Esophagus squamous epithelium (tissue), 5 donors: Measurements from ENCODE around the gene FRMD1. TPM values are rescaled to one million over a fixed set of nuclear protein-coding genes. Genes with fewer than 3 reads are reported as not detected.

Experiments
- DNase-seq: peaks from one replicate; lab custom pipeline; 2025; lab: John Stamatoyannopoulos, UW
- H3K27ac ChIP-seq, 4 donors: fragments of 200-600 bp; sonication (generic); one replicate each; pipeline ENCODE4 v1.5.1; 2016 to 2019; ENCODE audit warnings: mild to moderate bottlenecking in 1 of 4
- H3K27me3 ChIP-seq, 4 donors: fragments of 200-600 bp; sonication (generic); 1 replicate in 3 of 4; 2 replicates in 1 of 4; pipeline versions ENCODE4 v1.5.1 to v1.6.0; 2017 to 2021; ENCODE audit warnings: antibody characterized with exemption in 1 of 4
- H3K36me3 ChIP-seq, 3 donors: fragments of 200-600 bp; sonication (generic); one replicate each; pipeline ENCODE4 v1.5.1; 2016 to 2019
- H3K4me1 ChIP-seq, 3 donors: fragments of 200-600 bp; sonication (generic); one replicate each; pipeline ENCODE4 v1.5.1; 2017 to 2019
- H3K4me3 ChIP-seq, 4 donors: fragments of 200-600 bp; sonication (generic); 1 replicate in 3 of 4; 2 replicates in 1 of 4; pipeline ENCODE4 v1.5.1; 2016 to 2019; ENCODE audit warnings: mild to moderate bottlenecking in 2 of 4, moderate library complexity in 1 of 4
- H3K9me3 ChIP-seq, 3 donors: fragments of 200-600 bp; sonication (generic); one replicate each; pipeline ENCODE4 v1.5.1; 2016 to 2019
- CTCF ChIP-seq, 6 experiments: fragments of 450-650 bp in 4 of 6; fragments of 200-600 bp in 2 of 6; sonication (generic) in 2 of 6; IDR thresholded peaks; one replicate each; pipeline ENCODE4 v1.5.1; 2016 to 2019; ENCODE audit warnings: antibody characterized with exemption in 6 of 6, mild to moderate bottlenecking in 4 of 6, moderate library complexity in 4 of 6
- POLR2A ChIP-seq, 4 donors: fragments of 450-650 bp; IDR thresholded peaks; one replicate each; pipeline ENCODE4 v1.6.1; 2017; ENCODE audit warnings: antibody characterized with exemption in 4 of 4, mild to moderate bottlenecking in 4 of 4, moderate library complexity in 3 of 4
- WGBS, 2 donors: methylation state at CpG; one replicate each; pipeline ENCODE4 v1.1.5; 2018; 5-methylcytosine and 5-hydroxymethylcytosine counted together
- intact Hi-C: fragments of 100-400 bp; cut with DNase I; formaldehyde crosslinking; loops from one replicate; pipeline ENCODE4 v1.15.0; 2022
- total RNA-seq, 4 donors: library from RNA; depleted of rRNA; stranded (reverse); fragments of >200 nt; gene quantifications; one replicate each; pipeline ENCODE4 v1.1.0, GENCODE V29; 2016
- donor health status: DM: yes; HTN: yes; CAD: no.

FRMD1 gene
- total RNA-seq, 4 donors from 2014 or later, result 0.13 to 0.19 TPM; not detected in 2

DNA sequence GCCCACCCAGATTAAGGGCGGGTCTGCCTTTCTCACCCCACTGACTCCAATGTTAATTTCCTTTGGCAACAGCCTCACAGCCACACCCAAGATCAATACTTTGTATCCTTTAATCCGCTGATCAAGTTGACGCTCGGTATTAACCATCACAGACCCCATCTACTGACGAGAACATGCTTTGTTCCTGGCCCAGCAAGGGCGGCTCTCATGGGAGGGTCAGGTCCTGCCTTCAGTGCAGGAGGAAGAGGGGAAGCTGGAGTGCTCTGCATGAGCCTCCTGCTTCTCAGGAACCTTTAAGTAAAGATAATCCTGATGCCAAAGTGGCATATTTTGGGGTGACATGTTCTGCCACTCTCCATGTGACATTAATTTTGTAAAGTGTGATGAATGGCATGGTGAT is 73.2 kb downstream of the FRMD1 start:
- Histone ChIP-seq H3K27me3 (peaks cover 0 to 6% (median 0%) of the 10 kb centered on the region in 4 donors), H3K9me3 (peaks cover 0 to 5% (median 3%) of the 10 kb centered on the region in 3 donors), H3K4me1 (peaks cover 0 to 12% (median 5%) of the 10 kb centered on the region in 3 donors), H3K27ac (no peak overlapping the region), H3K4me3 (no peak overlapping the region), H3K36me3 (no peaks in the 10 kb centered on the region)
- no peak for TF ChIP-seq POLR2A (IDR thresholded peaks at IDR 0.05)
- TF ChIP-seq CTCF (IDR thresholded peaks at IDR 0.05), result no peak
- 68 to 91% methylated on average over 5 to 6 of the region's 6 CpGs for WGBS, 2 donors
- intact Hi-C loops, result no loop called here
- no peak for DNase-seq

DNA sequence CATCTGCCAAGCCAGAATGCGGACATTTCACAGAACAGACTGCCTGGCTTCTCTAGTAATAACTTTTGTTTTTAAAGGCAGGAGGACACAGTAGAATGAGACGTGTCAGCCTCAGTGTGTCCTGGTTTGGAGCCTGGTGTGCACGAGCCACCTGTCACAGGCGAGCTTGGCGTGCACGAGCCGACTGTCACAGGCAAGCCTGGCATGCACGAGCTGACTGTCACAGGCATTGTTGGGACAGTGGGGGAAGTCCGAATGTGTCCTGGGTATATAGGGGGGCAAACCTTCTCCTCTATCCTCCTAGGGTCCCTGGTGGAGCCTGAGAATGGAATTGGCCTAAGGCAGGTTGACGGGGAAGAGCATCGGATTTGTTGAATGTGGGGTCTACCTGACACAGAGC is 74.1 kb downstream of the FRMD1 start:
- intact Hi-C loops, result no loop called here
- TF ChIP-seq POLR2A (IDR thresholded peaks at IDR 0.05) (no peak), CTCF (IDR thresholded peaks at IDR 0.05) (no peak)
- 90 to 92% methylated on average over 5 to 11 of the region's 11 CpGs for WGBS, 2 donors

GRCh38 chr6:168004023-168004422 is 75.0 kb downstream of the FRMD1 start:
- Histone ChIP-seq H3K27me3 (peaks cover 0 to 12% (median 0%) of the 10 kb centered on the region in 4 donors), H3K9me3 (no peaks in the 10 kb centered on the region), H3K27ac (no peak overlapping the region), H3K4me1 (peaks cover 0 to 12% (median 5%) of the 10 kb centered on the region in 3 donors), H3K36me3 (no peaks in the 10 kb centered on the region), H3K4me3 (no peak overlapping the region)
- DNase-seq, result no peak
- intact Hi-C loops, result no loop called here
- 76 to 79% methylated on average over 6 to 7 of the region's 7 CpGs for WGBS, 2 donors
- no peak for TF ChIP-seq POLR2A (IDR thresholded peaks at IDR 0.05)
- TF ChIP-seq CTCF (IDR thresholded peaks at IDR 0.05), result no peak

More for the DNA sequence above, 74.1 kb downstream of the FRMD1 start:
- H3K9me3 ChIP-seq, result no peaks in the 10 kb centered on the region
- peaks cover 0 to 6% (median 0%) of the 10 kb centered on the region in 4 donors for H3K27me3 ChIP-seq
- no peak overlapping the region for H3K27ac ChIP-seq
- no peak overlapping the region for H3K4me3 ChIP-seq
- H3K36me3 ChIP-seq, result no peaks in the 10 kb centered on the region
- H3K4me1 ChIP-seq, result peaks cover 0 to 12% (median 5%) of the 10 kb centered on the region in 3 donors
- DNase-seq, result no peak

Other genes with a start within 250 kb of the FRMD1 start
- under 1 TPM in 1 of 4 donors, not detected in 3; 0.26 TPM for gene KIF25, start 81.5 kb downstream of the FRMD1 start, total RNA-seq
- gene DACT2, start 240.6 kb upstream of the FRMD1 start, total RNA-seq, result 1 to 10 TPM in 3 of 4 donors, under 1 TPM in 1; 0.57 to 2.8 (median 1.9) TPM